H7 (cell line): ENCODE measurements around the gene SLC45A2. TPM values are rescaled to one million over a fixed set of nuclear protein-coding genes. Genes with fewer than 3 reads are reported as not detected.
"Not testable (repeated sequence)": the region's sequence is repeated elsewhere in the genome, so short reads cannot be mapped to it uniquely, and the experiment has no call there.

Source experiments
- DNase-seq: peaks from one replicate; pipeline ENCODE4 v3.0.0; 2012
- H3K27me3 ChIP-seq: 2 replicates; pipeline ENCODE4 v1.6.0; 2011; ENCODE audit warnings: mild to moderate bottlenecking, low read length; ENCODE audit not compliant: control insufficient read depth, insufficient read depth
- H3K36me3 ChIP-seq: replicated peaks from 2 replicates; pipeline ENCODE4 v1.5.1; 2011; ENCODE audit warnings: low read length; ENCODE audit not compliant: control insufficient read depth, insufficient read depth
- H3K4me3 ChIP-seq: 2 replicates; pipeline ENCODE4 v1.5.1; 2011; ENCODE audit warnings: low read depth, mild to moderate bottlenecking, control low read depth, low read length, moderate library complexity; ENCODE audit not compliant: insufficient read depth
- total RNA-seq: library from RNA; depleted of rRNA; stranded (reverse); fragments of >200 nt; shearing (Covaris generic); gene quantifications from 2 replicates; pipeline ENCODE4 v1.2.3, GENCODE V29; 2014

The SLC45A2 gene
- total RNA-seq, 1 experiment from 2014 or later: 0.14 TPM

DNA sequence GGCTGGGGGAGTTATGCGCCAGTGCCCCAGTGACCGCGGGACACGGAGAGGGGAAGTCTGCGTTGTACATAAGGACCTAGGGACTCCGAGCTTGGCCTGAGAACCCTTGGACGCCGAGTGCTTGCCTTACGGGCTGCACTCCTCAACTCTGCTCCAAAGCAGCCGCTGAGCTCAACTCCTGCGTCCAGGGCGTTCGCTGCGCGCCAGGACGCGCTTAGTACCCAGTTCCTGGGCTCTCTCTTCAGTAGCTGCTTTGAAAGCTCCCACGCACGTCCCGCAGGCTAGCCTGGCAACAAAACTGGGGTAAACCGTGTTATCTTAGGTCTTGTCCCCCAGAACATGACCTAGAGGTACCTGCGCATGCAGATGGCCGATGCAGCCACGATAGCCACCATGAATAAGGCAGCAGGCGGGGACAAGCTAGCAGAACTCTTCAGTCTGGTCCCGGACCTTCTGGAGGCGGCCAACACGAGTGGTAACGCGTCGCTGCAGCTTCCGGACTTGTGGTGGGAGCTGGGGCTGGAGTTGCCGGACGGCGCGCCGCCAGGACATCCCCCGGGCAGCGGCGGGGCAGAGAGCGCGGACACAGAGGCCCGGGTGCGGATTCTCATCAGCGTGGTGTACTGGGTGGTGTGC, 48.0 kb downstream of the SLC45A2 start, which contains the start of gene RXFP3:
TSS of gene RXFP3 (plus strand) at position 6 of the 636 bp plus-strand sequence. CDS start at position 361, 355 bp downstream.
- H3K27me3 ChIP-seq: peaks cover 17% of the 10 kb centered on the region
- H3K36me3 ChIP-seq: no peaks in the 10 kb centered on the region
- DNase-seq: peak; percentile 51
- H3K4me3 ChIP-seq: peak within 1 kb of the TSS; percentile 59

DNA sequence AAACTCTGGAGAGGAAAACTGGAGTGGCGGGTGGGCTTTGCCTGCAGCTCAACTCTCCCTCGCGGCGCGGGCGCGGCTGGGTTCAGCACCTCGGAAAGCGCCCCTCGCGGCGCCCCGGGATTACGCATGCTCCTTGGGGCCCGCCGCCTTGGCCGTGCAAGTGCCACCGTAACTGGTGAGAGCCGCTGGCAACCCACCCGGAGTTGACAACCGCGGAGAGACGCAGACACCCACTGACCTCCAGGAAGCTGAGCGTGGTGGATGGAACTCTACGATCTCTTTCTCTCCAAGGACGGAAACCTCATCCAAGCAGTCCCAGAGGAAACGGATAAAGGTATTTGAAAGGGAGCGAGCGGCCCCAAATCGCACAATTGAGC, 48.5 kb downstream of the SLC45A2 start:
- H3K4me3 ChIP-seq: peak overlapping the region; percentile 59
- DNase-seq: peak; percentile 93
- no peaks in the 10 kb centered on the region for H3K36me3 ChIP-seq
- peaks cover 17% of the 10 kb centered on the region for H3K27me3 ChIP-seq

DNA sequence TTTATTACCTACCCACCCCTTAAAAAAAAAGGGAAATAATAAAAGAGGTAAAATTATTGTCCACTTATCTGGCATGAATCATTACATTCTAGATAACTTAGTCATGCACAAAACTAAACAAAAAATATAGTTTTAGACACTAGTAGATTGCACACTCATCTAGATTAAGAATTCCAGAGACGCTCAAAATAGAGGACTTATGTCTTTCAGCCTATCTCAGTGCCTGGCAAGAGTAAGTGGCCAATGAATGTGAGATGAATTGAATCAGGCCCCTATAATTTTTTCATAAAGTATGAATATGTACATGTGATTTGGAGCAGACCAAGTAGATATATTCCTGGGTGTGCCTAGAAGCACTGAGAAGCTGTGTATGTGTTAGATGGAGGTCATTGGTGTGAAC, 50.3 kb downstream of the SLC45A2 start:
- no peak overlapping the region for H3K4me3 ChIP-seq
- DNase-seq: no peak
- H3K27me3 ChIP-seq: peaks cover 17% of the 10 kb centered on the region
- H3K36me3 ChIP-seq: no peaks in the 10 kb centered on the region

DNA sequence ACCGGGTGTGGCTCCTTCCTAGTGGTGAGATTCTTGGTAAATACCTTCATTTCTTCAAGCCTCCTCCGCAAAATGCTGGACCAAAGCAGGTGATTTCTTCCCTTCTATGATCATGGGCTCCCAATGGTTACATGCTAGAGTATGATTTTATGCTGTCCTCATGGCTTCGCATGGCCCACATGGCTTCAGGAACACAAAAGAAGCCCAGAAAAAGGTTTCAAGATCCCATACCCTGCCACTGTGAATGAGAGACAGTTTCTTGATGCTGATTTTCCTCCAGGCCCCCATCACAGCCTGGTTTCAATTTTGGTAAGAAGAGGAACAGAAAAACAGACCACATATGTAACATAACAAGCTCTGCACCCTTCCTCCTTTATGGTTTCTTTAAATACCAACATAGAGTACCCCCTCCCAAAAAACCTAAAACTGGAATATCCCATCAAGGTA, 50.7 kb downstream of the SLC45A2 start:
- DNase-seq: no peak
- Histone ChIP-seq H3K4me3 (no peak overlapping the region), H3K27me3 (peaks cover 17% of the 10 kb centered on the region), H3K36me3 (no peaks in the 10 kb centered on the region)

DNA sequence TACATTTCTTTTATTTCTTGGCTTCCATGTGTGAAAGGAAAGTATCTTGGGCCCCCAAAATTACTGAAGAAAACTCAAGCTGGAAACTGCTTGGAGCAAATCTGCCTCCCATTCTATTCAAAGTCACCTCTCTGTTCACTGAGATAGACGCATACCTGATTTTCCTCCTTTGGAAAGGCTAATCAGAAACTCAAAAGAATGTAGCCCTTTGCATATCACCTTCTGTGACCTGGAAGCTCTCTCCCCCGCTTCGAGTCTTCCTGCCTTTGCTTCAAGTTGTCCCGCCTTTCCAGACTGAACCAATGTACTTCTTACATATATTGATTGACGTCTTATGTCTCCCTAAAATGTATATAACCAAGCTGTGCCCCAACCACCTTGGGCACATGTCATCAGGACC, 53.4 kb downstream of the SLC45A2 start:
- Histone ChIP-seq H3K36me3 (no peaks in the 10 kb centered on the region), H3K27me3 (peaks cover 2% of the 10 kb centered on the region), H3K4me3 (no peak overlapping the region)
- no peak for DNase-seq

DNA sequence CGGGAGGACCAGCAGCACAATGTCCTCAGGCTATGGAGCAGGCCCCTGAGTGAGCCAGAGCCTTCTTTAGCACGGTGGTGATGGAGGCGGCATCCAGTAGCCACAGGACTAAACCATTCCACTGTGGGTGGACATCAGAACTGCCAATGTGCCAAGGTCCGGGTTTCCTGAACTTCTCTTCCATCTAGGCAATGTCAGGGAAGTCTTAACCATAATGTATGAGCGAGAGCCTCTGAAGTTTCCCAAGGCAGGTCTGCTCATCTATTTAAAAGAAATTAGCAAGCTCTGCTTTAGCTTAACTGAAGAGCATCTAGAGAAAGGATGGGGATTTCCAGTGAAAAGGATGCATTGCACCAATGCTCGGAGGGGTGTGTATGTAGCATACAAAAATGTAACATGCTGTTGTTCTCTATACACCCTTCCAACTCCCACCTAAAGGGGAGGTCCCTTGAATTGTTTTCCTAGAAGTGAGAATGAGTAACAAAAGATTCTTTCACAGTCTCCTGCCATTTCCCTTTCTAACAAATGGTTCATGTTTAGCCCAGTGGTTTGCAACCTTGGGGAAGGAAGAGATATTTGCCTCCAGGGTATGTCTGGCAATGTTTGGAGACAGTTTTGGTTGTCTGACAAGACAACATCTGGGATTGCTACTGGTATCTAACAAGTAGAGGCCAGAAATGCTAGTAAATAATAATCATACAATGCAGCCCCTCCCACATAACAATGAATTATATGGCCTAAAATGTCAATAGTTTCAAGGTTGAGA, 54.4 kb downstream of the SLC45A2 start:
- Histone ChIP-seq H3K36me3 (no peaks in the 10 kb centered on the region), H3K4me3 (no peak overlapping the region), H3K27me3 (no peaks in the 10 kb centered on the region)
- no peak for DNase-seq

DNA sequence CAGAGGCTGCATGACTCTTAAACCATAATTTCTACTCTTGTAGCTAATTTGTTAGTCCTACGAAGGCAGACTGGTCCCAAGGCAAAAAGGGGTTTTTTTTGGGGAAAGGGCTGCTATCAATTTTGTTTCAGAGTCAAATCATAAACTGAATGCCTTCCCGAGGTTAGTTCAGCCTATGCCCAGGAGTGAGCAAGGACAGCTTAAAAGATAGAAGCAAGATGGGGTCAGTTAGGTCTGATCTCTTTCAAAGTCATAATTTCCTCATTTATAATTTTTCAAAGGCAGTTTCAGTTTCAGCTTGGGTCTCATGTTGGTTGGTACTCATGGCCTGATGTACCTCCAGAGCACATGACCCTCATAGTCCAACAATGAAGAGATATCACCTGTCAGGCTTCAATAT, 56.2 kb downstream of the SLC45A2 start:
- Histone ChIP-seq H3K27me3 (no peaks in the 10 kb centered on the region), H3K4me3 (no peak overlapping the region), H3K36me3 (no peaks in the 10 kb centered on the region)
- no peak for DNase-seq

DNA sequence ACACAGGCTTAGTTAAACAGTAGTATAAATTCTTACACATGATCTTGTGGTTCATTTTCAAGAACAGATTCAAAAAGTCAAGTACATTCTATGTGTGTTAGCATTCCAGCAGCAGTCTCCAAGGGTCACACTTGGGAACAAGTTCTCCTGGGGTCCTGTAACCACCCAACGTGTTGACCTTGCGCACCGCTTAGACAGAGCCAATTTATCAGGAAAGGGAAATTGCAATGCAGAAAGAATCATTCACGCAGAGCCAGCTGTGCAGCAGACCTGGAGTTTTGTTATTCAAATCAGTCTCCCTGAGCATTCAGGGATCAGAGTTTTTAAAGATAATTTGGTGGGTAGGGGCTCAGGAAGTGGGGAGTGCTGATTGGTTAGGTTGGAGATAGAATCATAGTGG, 56.8 kb downstream of the SLC45A2 start:
- DNase-seq: no peak
- no peak overlapping the region for H3K4me3 ChIP-seq
- no peaks in the 10 kb centered on the region for H3K36me3 ChIP-seq

DNA sequence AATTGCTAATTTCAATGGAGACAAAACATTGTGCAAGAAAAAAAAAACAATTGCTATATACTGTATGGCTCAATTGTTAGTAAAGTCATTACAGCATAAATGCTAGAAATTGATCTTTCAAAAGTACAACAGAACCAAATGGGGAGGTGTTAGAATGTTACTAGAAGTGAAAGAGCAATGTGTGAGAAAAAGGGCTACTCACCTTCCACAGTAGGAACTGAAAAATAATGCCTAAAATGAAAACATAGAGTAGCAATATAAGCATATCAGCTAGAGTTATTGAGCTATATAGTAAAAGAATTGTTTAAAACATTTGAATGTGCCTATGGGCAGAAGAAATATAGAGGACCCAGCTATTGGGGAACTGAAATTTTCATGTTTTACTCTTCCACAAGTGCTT, 59.2 kb downstream of the SLC45A2 start:
- Histone ChIP-seq H3K36me3 (no peaks in the 10 kb centered on the region), H3K27me3 (no peaks in the 10 kb centered on the region), H3K4me3 (no peak overlapping the region)
- DNase-seq: no peak

More for the DNA sequence above, 56.8 kb downstream of the SLC45A2 start:
- no peaks in the 10 kb centered on the region for H3K27me3 ChIP-seq

DNA sequence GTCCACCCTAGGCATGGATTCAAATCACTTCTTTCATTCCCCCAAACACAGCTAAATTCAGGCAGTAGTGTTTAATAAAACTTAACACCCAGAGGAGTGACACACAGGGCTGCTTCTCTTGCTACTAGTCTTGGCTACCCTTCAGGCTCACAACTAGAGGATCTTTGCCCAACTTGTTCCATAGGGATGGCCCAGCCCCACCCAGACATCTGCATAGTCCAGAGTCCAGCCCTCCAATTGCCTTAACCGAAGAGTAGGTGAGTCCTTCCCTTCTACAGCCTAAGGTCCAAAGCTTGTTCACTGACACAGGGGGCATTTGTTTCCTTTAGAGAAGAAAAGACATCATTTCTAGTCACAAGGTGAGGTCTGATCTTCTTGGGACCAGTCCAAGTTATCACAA, 63.5 kb downstream of the SLC45A2 start:
- DNase-seq: no peak
- no peak overlapping the region for H3K4me3 ChIP-seq
- H3K27me3 ChIP-seq: no peaks in the 10 kb centered on the region
- H3K36me3 ChIP-seq: no peaks in the 10 kb centered on the region

DNA sequence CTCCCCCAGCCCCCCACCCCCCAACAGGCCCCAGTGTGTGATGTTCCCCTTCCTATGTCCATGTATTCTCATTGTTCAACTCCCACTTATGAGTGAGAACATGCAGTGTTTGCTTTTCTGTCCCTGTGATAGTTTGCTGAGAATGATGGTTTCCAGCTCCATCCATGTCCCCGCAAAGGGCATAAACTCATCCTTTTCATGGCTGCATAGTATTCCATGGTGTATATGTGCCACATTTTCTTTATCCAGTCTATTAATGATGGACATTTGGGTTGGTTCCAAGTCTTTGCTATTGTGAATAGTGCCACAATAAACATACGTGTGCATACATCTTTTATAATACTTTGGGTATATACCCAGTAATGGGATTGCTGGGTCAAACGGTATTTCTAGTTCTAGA, 69.6 kb downstream of the SLC45A2 start:
- DNase-seq, H3K4me3 ChIP-seq, H3K36me3 ChIP-seq, H3K27me3 ChIP-seq: not testable (repeated sequence)

DNA sequence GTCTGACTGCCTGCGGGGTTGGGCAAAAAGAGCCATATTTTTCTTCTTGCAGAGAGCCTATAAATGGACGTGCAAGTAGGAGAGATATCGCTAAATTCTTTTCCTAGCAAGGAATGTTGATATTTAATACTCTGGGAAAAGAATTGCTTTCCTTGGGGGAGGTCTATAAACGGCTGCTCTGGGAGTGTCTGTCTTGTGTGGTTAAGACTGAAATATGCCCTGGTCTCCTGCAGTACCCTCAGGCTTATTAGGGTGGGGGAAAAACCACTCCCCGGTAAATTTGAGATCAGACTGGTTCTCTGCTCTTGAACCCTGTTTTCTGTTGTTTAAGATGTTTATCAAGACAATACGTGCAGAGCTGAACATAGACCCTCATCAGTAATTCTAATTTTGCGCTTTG, 78.2 kb downstream of the SLC45A2 start:
- not testable (repeated sequence) for H3K27me3 ChIP-seq, H3K36me3 ChIP-seq, H3K4me3 ChIP-seq, DNase-seq

DNA sequence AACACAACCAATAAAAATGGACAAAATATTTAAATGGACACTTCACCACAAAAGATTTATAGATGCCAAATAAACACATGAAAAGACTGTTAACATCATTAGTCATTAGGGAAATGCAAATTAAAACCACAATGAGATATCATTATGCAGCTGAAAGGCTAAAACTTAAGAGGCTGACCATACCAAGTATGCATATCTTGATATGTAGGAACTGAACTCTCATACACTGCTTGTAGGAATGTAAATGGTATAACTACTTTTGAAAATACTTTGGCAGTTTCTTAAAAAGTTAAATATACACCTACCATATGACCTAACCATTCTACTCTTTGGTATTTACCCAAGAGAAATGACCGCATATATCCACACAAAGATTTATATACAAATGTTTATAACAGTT, 79.1 kb downstream of the SLC45A2 start:
- no peak overlapping the region for H3K4me3 ChIP-seq
- DNase-seq: no peak
- H3K36me3 ChIP-seq: no peaks in the 10 kb centered on the region
- no peaks in the 10 kb centered on the region for H3K27me3 ChIP-seq

DNA sequence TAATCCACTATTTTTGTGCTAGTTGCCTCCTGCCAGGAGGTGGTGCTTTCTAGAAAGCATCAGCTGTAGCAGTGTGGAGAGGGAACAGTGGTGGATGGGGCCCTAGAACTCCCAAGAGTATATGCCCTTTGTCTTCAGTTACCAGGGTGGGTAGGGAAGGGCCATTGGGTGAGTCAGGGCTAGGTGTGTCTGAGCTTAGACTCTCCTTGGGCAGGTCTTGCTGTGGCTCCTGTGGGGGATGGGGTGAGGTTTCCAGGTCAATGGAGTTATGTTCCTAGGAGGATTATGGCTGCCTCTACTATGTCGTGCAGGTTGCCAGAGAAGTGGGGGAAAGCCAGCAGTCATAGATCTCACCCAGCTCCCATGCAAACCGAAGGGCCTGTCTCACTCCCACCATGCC, 81.4 kb downstream of the SLC45A2 start:
- DNase-seq: no peak

DNA sequence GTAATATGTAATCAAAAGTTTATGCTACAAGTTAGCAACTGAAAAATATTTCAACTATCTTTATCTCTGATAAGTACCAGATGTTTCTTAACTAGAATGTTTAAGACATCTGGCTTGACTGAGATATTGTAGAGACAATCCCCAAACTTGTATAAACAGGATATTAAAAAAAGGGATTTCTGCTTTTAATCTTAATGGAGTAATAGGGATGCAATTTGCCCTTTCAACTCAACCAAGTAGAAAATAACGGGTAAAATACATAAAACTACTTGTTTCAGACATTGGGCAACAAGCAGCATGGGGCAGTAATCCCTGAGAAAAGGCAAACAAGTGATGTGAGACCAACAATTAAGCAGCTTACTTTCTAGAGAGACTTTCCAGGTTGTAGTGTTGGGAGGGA, 83.3 kb downstream of the SLC45A2 start:
- Histone ChIP-seq H3K4me3 (no peak overlapping the region), H3K36me3 (no peaks in the 10 kb centered on the region), H3K27me3 (no peaks in the 10 kb centered on the region)
- DNase-seq: no peak

More for the DNA sequence above, 81.4 kb downstream of the SLC45A2 start:
- Histone ChIP-seq H3K36me3 (no peaks in the 10 kb centered on the region), H3K4me3 (no peak overlapping the region), H3K27me3 (no peaks in the 10 kb centered on the region)
